ENCODE data around the gene RNF167. TPM values are rescaled to one million over a fixed set of nuclear protein-coding genes. Genes with fewer than 3 reads are reported as not detected.

The RNF167 gene
- total RNA-seq, 8 experiments from 2014 or later: 74.1 to 109 (median 89.5) TPM

DNA sequence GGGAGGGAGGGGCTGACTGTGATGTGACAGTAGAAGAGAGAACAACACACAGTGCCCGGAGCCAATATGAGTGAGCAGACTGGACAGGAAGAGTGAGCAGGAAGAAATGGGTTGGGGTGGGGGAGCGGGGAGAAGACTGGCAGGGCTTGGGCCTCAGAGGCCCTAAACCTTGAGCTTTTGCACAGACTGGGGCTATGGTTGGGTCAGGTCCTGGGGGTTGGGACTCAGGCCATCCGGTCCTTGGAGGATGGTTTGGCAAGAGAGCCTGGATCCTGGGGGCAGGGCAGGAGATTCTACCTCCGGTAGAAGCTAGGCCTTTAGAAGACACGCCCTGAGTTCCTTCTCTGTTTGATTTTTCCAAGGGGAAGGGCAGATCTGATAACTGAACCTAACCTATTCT is 46.3 kb downstream of the RNF167 start:
- peak in 2 of 8 experiments; percentile 3 to 6 for ATAC-seq (replicated peaks in 6 of 8)
- in situ Hi-C loops (cut with MboI; ENCODE audit: low pct_unique_long_range_greater_than_20kb in 2 of 9, low sequenced_read_pairs in 9 of 9, unreplicated experiment in 9 of 9): no loop called here

DNA sequence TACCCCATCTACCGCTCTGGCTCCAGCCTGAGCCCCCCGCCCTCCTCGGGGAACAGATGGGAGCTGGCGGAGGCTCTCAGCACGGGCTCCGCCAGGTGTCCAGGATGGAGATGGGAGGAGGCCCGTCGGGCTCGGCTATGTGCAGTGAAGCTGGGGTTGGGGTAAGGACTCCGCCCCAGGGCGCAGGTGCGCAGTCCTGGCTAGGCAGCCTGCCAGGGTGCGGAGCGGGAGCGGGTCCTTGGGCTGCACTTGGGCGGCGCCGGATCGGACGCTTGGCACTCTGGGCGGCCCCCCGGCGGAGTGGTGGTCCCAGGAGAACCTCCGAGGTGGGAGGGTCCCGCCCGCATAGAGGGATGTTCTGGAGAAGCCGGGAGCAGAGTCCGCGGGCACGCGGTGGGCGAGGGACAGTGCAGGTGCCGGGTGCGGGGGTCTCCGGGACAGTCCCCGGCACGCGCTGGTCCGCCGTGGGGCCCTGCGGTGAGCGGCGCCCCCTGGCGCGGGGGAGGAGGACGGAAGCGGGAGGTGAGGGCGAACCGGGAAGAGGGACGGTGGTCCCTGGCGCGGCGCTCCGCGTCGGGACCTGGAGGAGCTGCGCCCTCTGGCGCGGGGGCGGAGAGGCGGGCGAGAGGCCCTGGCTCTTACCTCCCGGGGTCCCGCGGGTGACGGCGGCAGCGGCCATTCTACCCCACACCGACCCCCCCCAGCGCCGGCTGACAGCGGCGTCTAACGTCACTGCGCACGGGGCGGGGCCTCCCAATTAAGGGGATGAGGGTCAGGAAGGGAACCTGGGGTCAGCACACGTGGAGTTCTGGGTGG is 47.1 kb downstream of the RNF167 start, which contains the start of gene CAMTA2:
TSS of gene CAMTA2 (minus strand) at position 725 of the 816 bp plus-strand sequence. CDS start 1,453 bp downstream, outside the sequence.
- ATAC-seq (replicated peaks in 6 of 8): peak; percentile 80 to 90 (median 88)
- Histone ChIP-seq H3K4me3 (peak within 1 kb of the TSS; percentile 61 to 98 (median 64)), H3K27ac (peak within 1 kb of the TSS; percentile 57 to 79), H3K4me1 (replicated peaks in 1 of 2) (peaks cover 11 to 16% of the 10 kb centered on the region in 2 donors)
- in situ Hi-C loops (cut with MboI; ENCODE audit: low pct_unique_long_range_greater_than_20kb in 2 of 9, low sequenced_read_pairs in 9 of 9, unreplicated experiment in 9 of 9): no loop called here
- WGBS, 10 experiments: 0 to 5% (median 1%) methylated on average over 2 to 18 of the region's 78 CpGs; no CpG with 5 or more reads in 6 of the 10 experiments

More for the DNA sequence above, 46.3 kb downstream of the RNF167 start:
- 20 to 72% (median 40%) methylated on average over 1 to 5 of the region's 5 CpGs; no CpG with 5 or more reads in 7 of the 10 experiments for WGBS, 10 experiments
- Histone ChIP-seq H3K4me3 (peak overlapping the region; percentile 61 to 98 (median 64)), H3K4me1 (replicated peaks in 1 of 2) (peaks cover 11 to 16% of the 10 kb centered on the region in 2 donors), H3K27ac (peak overlapping the region; percentile 57 to 79)

DNA sequence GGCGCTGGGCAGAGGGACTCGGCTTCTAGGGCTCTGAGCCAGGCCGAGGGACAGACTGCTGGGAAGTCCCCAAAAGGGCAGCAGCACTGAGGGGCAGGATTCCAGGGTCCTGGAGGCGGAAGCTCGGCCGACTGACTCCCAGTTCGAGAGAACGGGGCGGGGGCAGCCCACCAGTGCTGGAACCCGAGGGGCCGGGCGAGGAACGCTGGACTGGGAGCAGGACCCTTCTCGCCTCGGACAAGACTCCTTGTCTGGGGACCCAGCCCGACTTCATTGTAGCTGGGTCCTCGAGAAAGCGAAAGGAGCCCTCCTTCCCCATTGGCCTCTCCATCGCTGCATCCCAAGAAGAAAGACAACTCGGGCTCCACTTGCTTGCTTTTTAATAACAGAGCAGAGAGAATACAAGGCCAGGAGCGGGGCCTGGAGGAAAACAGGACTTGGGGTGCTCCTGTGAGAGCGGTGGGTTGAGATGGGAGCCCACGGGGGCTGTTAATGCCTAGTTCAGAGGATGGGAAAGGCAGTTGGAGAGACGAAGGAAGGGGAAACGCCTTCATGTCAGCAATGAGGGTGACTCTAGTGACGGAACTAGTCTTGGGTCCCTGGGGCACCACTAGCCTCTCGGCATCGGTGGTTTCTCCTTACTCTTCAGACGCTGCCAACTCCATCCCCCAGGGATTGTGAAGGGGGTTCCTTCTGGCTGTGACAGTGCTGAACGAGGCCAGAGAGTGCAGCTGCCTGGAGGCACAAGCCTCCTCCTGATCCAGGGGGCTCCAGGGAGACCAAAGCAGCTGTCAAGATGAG is 47.9 kb downstream of the RNF167 start:
- H3K4me3 ChIP-seq: peak overlapping the region; percentile 61 to 98 (median 64)
- ATAC-seq (replicated peaks in 6 of 8): peak in 3 of 8 experiments; percentile 1 to 26 (median 20)
- H3K27ac ChIP-seq: peak overlapping the region; percentile 57 to 79
- in situ Hi-C loops (cut with MboI; ENCODE audit: low pct_unique_long_range_greater_than_20kb in 2 of 9, low sequenced_read_pairs in 9 of 9, unreplicated experiment in 9 of 9): no loop called here
- peaks cover 11 to 16% of the 10 kb centered on the region in 2 donors for H3K4me1 ChIP-seq (replicated peaks in 1 of 2)
- WGBS, 10 experiments: 0 to 40% (median 6%) methylated on average over 1 to 9 of the region's 30 CpGs; no CpG with 5 or more reads in 1 of the 10 experiments

DNA sequence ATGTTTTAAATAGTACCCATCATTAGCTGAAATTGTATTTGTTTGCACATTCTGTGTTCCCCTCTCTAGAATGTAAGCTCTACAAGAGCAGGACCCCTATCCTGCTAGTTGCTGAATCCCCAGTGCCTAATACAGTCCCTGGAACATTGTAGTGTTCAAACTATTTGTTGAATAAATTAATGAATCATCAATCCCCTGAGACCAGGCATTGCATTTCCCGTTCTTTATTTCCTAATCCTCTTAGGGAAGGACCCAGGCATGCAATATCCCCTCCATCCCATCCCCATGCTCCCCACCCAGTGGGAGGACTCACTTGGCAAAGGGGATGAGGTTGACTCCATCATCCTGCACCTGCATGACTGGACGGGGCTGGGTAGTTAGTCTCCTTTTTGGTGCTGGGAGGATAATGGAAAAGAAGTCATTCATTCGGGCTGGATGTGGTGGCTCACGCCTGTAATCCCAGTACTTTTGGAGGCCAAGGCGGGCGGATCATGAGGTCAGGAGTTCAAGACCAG is 54.1 kb downstream of the RNF167 start:
- Histone ChIP-seq H3K4me1 (replicated peaks in 1 of 2) (peaks cover 5 to 12% of the 10 kb centered on the region in 2 donors), H3K4me3 (no peak overlapping the region), H3K27ac (no peak overlapping the region)
- no peak for ATAC-seq (replicated peaks in 6 of 8)
- 71 to 100% (median 91%) methylated on average over 1 to 4 of the region's 6 CpGs; no CpG with 5 or more reads in 6 of the 10 experiments for WGBS, 10 experiments
- in situ Hi-C loops (cut with MboI; ENCODE audit: low pct_unique_long_range_greater_than_20kb in 2 of 9, low sequenced_read_pairs in 9 of 9, unreplicated experiment in 9 of 9): no loop called here

Other genes starting within 250 kb of the RNF167 start
- gene PELP1, start 236.1 kb upstream of the RNF167 start, total RNA-seq: 10 to 100 TPM; 23.2 to 52.6 (median 42.7) TPM
- gene ARRB2, start 229.6 kb upstream of the RNF167 start, total RNA-seq: 10 to 100 TPM in 7 of 8 experiments, 1 to 10 TPM in 1; 7.0 to 37.9 (median 27.5) TPM
- 10 to 100 TPM; 16.4 to 38.7 (median 22.3) TPM for gene MED11, start 208.8 kb upstream of the RNF167 start, total RNA-seq
- gene ZMYND15, start 200.4 kb upstream of the RNF167 start, total RNA-seq: 1 to 10 TPM in 1 of 8 experiments, under 1 TPM in 6, not detected in 1; 0.14 to 1.1 (median 0.51) TPM
- gene CXCL16, start 200.3 kb upstream of the RNF167 start, total RNA-seq: 10 to 100 TPM in 2 of 8 experiments, 1 to 10 TPM in 3, under 1 TPM in 3; 0.46 to 10.8 (median 3.8) TPM
- gene TM4SF5, start 168.4 kb upstream of the RNF167 start, total RNA-seq: not detected
- 1 to 10 TPM in 4 of 8 experiments, under 1 TPM in 2, not detected in 2; 0.27 to 4.3 (median 1.5) TPM for gene VMO1, start 153.9 kb upstream of the RNF167 start, total RNA-seq
- gene GLTPD2, start 151.3 kb upstream of the RNF167 start, total RNA-seq: under 1 TPM in 3 of 8 experiments, not detected in 5; 0.27 to 0.71 (median 0.65) TPM
- 100 to 1,000 TPM; 112 to 215 (median 160) TPM for gene PSMB6, start 144.1 kb upstream of the RNF167 start, total RNA-seq
- gene PLD2, start 133.1 kb upstream of the RNF167 start, total RNA-seq: 10 to 100 TPM in 4 of 8 experiments, 1 to 10 TPM in 4; 4.3 to 28.6 (median 11.4) TPM
- gene MINK1, start 106.9 kb upstream of the RNF167 start, total RNA-seq: 10 to 100 TPM; 15.1 to 44.9 (median 22.2) TPM
- 10 to 100 TPM in 2 of 8 experiments, 1 to 10 TPM in 5, under 1 TPM in 1; 0.36 to 21.3 (median 3.4) TPM for gene C17orf107, start 40.7 kb upstream of the RNF167 start, total RNA-seq
- 1 to 10 TPM in 3 of 8 experiments, under 1 TPM in 5; 0.21 to 2.3 (median 0.57) TPM for gene CHRNE, start 37.2 kb upstream of the RNF167 start, total RNA-seq
- 1 to 10 TPM in 4 of 8 experiments, under 1 TPM in 4; 0.58 to 3.5 (median 0.94) TPM for gene GP1BA, start 8.0 kb upstream of the RNF167 start, total RNA-seq
- gene SLC25A11, start 222 bp upstream of the RNF167 start, total RNA-seq: 100 to 1,000 TPM in 1 of 8 experiments, 10 to 100 TPM in 7; 36.1 to 100 (median 51.0) TPM
- gene PFN1, start 8.3 kb downstream of the RNF167 start, total RNA-seq: 100 to 1,000 TPM; 143 to 541 (median 257) TPM
- gene ENO3, start 10.9 kb downstream of the RNF167 start, total RNA-seq: 10 to 100 TPM in 6 of 8 experiments, 1 to 10 TPM in 2; 5.4 to 36.5 (median 14.9) TPM
- gene SPAG7, start 27.5 kb downstream of the RNF167 start, total RNA-seq: 100 to 1,000 TPM in 1 of 8 experiments, 10 to 100 TPM in 7; 62.9 to 128 (median 87.9) TPM
- gene CAMTA2, start 47.4 kb downstream of the RNF167 start, total RNA-seq: 10 to 100 TPM in 4 of 8 experiments, 1 to 10 TPM in 4; 6.2 to 36.9 (median 10.6) TPM
- gene INCA1, start 57.3 kb downstream of the RNF167 start, total RNA-seq: 1 to 10 TPM in 3 of 8 experiments, under 1 TPM in 5; 0.54 to 2.4 (median 0.78) TPM
- 10 to 100 TPM in 4 of 8 experiments, 1 to 10 TPM in 4; 3.9 to 76.4 (median 16.4) TPM for gene KIF1C, start 57.7 kb downstream of the RNF167 start, total RNA-seq
- 1 to 10 TPM in 1 of 8 experiments, under 1 TPM in 7; 0.05 to 1.6 (median 0.38) TPM for gene SLC52A1, start 95.2 kb downstream of the RNF167 start, total RNA-seq
- gene ZFP3, start 138.2 kb downstream of the RNF167 start, total RNA-seq: 1 to 10 TPM in 5 of 8 experiments, under 1 TPM in 3; 0.22 to 8.5 (median 1.6) TPM
- gene ZNF232, start 171.6 kb downstream of the RNF167 start, total RNA-seq: 10 to 100 TPM in 7 of 8 experiments, 1 to 10 TPM in 1; 6.0 to 22.3 (median 16.1) TPM
- gene USP6, start 175.8 kb downstream of the RNF167 start, total RNA-seq: under 1 TPM; 0.17 to 1.00 (median 0.47) TPM

Measured in motor neuron (in vitro differentiated cells).